D721Med (cell line): ENCODE measurements around the gene FTO.

Experiments used
- DNase-seq: peaks from one replicate; pipeline ENCODE4 v3.0.0; 2011; ENCODE audit warnings: low spot score; ENCODE audit not compliant: insufficient read length
- FAIRE-seq: peaks from 2 replicates; lab custom pipeline; 2011; peaks lifted over from hg19 to GRCh38; lab: Jason Lieb, UNC
- TF ChIP-seq, protein P1 (sequence below): IDR thresholded peaks from 2 replicates; pipeline ENCODE4 v1.5.1; 2012; ENCODE audit warnings: mild to moderate bottlenecking, control low read depth; ENCODE audit not compliant: insufficient read depth; ENCODE audit errors: missing control alignments

Gene FTO

DNA sequence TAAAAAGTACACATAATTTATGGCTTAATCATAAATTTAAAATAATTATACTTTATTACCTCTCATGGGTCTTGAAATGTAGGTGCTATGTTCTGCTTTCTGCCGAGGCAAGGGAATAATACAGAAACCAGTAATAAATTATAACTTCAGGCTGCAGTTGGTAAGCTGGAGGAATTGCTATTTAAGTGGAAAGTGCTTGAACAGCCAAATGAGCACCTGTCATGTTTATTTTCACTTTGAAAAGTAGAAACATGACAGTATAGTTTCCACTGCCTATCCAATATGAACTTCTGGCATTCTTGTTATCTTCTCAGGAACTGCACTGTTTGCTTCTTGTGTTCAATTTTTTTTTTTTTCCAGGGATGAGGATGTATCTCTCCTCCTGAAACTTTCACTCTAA is 146.0 kb downstream of the FTO start:
- no peak for FAIRE-seq
- TF ChIP-seq, protein P1, sequence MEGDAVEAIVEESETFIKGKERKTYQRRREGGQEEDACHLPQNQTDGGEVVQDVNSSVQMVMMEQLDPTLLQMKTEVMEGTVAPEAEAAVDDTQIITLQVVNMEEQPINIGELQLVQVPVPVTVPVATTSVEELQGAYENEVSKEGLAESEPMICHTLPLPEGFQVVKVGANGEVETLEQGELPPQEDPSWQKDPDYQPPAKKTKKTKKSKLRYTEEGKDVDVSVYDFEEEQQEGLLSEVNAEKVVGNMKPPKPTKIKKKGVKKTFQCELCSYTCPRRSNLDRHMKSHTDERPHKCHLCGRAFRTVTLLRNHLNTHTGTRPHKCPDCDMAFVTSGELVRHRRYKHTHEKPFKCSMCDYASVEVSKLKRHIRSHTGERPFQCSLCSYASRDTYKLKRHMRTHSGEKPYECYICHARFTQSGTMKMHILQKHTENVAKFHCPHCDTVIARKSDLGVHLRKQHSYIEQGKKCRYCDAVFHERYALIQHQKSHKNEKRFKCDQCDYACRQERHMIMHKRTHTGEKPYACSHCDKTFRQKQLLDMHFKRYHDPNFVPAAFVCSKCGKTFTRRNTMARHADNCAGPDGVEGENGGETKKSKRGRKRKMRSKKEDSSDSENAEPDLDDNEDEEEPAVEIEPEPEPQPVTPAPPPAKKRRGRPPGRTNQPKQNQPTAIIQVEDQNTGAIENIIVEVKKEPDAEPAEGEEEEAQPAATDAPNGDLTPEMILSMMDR: no peak
- DNase-seq: no peak

- DNase-seq: no peak
- TF ChIP-seq, protein P1: no peak
- FAIRE-seq: no peak
Observed at GRCh38 chr16:53852678-53853077, 148.7 kb downstream of the FTO start.

DNA sequence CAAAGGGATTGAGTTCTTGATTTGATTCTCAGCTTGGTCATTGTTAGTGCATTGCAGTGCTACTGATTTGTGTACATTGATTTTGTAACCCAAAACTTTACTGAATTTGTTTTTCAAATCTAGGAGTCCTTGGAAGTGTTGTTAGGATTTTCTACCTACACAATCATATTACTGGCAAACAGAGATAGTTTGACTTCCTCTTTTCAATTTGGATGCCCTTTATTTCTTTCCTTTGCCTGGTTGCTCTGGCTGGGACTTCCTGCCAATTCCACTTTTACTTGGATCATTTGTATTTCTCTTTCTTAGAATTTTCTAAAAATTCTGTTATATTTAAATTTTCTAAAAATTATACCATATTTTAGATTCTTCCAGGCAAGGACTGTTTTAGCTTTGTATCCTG is 151.1 kb downstream of the FTO start:
- FAIRE-seq (no peak), DNase-seq (no peak)
- TF ChIP-seq, protein P1: no peak

DNA sequence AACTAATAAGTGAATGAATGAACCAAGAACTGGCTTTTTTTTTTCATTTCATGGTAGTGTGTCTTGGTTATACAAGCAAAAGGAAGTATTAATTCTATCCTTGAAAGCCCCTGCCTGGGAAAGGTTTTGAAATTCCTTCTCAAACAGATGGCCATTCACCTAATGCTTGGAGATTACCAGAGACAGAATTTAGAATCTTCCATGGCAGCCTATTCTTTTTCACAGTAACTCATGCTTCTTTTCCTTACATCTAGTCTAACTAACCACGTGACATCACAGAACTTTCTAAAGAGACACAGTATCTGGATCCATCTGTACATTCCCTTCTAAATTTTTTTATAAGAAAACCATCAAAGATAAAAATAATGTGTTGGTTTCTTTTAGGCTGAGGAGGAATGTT is 151.6 kb downstream of the FTO start:
- FAIRE-seq (no peak), DNase-seq (no peak)
- TF ChIP-seq, protein P1: no peak

DNA sequence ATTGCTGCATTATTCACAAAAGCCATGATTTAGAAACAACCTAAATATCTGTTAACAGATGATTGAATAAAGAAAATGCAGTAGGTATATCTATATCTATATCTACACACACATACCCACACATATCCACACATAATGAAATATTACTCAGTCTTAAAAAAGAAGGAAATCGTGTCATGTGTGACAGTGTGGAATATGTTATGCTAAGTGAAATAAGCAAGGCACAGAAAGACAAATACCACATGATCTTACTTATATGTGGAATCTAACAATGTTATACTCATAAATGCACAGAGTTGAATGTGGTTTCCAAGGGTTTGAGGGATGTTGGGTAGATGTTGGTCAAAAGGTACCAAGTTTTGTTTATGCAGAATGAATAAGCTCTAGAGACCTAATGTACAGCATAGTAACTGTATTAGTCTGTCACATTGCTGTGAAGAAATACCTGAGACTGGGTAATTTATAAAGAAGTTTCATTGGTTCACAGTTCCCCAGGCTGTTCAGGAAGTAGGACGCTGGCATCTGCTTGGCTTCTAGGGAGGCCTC is 156.1 kb downstream of the FTO start:
- FAIRE-seq: no peak
- TF ChIP-seq, protein P1: no peak
- DNase-seq: no peak

DNA sequence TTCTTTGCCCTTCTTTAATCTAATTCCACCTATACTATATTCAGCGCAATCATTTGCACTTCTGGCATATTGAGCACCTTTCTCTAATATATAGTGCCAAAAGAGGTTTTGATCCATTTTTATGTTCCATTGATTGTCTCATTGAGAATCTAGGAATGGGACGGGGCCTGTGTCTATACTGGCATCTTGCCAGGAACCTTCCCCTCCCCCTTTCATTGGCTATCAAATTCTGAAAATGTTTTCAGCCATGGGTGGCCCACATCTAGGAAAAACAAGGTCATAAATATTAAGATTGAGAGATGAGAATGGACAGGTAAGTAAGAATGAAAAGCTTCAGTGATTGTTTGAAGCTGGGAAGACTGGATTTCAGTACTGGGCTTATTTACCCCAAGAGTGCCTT is 159.9 kb downstream of the FTO start:
- TF ChIP-seq, protein P1: no peak
- no peak for FAIRE-seq
- DNase-seq: no peak

- no peak for DNase-seq
Observed at GRCh38 chr16:53864819-53865493, 161.0 kb downstream of the FTO start.

More at GRCh38 chr16:53864819-53865493, 161.0 kb downstream of the FTO start:
- TF ChIP-seq, protein P1: no peak
- FAIRE-seq: no peak
